GM18508 (cell line): ENCODE results near the gene NCKAP5L.
"Not testable (repeated sequence)": the region's sequence is repeated elsewhere in the genome, so short reads cannot be mapped to it uniquely, and the experiment has no call there.

Experiments used
- ATAC-seq: cut with Tn5 transposase; IDR thresholded peaks from one replicate; pipeline ENCODE4 v1.9.1; 2021; ENCODE audit warnings: moderate number of reproducible peaks; ENCODE audit not compliant: insufficient read depth, unreplicated experiment

Gene NCKAP5L

GRCh38 chr12:49784756-49785409 is 43.3 kb downstream of the NCKAP5L start:
- no peak for ATAC-seq

GRCh38 chr12:49783917-49784676 is 44.1 kb downstream of the NCKAP5L start:
- ATAC-seq: no peak

GRCh38 chr12:49780914-49781313 is 47.3 kb downstream of the NCKAP5L start:
- not testable (repeated sequence) for ATAC-seq

GRCh38 chr12:49779581-49779980 is 48.6 kb downstream of the NCKAP5L start:
- no peak for ATAC-seq

- ATAC-seq: no peak
Observed at GRCh38 chr12:49777800-49778748, 50.1 kb downstream of the NCKAP5L start.

GRCh38 chr12:49777341-49777740 is 50.9 kb downstream of the NCKAP5L start:
- no peak for ATAC-seq

- ATAC-seq: no peak
Observed at GRCh38 chr12:49776858-49777257, 51.4 kb downstream of the NCKAP5L start.

GRCh38 chr12:49776413-49776812 is 51.8 kb downstream of the NCKAP5L start:
- no peak for ATAC-seq

GRCh38 chr12:49773102-49773501 is 55.1 kb downstream of the NCKAP5L start:
- ATAC-seq: not testable (repeated sequence)

GRCh38 chr12:49767333-49767732 is 60.9 kb downstream of the NCKAP5L start:
- no peak for ATAC-seq

GRCh38 chr12:49766115-49766455 is 62.1 kb downstream of the NCKAP5L start:
- ATAC-seq: no peak

- ATAC-seq: no peak
Observed at GRCh38 chr12:49764126-49764525, 64.1 kb downstream of the NCKAP5L start.

- ATAC-seq: no peak
Observed at GRCh38 chr12:49763006-49763591, 65.1 kb downstream of the NCKAP5L start.

- ATAC-seq: no peak
Observed at GRCh38 chr12:49762468-49762847, 65.8 kb downstream of the NCKAP5L start.

- ATAC-seq: no peak
Observed at GRCh38 chr12:49761677-49762467, 66.3 kb downstream of the NCKAP5L start.

- no peak for ATAC-seq
Observed at GRCh38 chr12:49750996-49751393, 77.2 kb downstream of the NCKAP5L start.

- no peak for ATAC-seq
Observed at GRCh38 chr12:49750027-49750995, 77.9 kb downstream of the NCKAP5L start.

GRCh38 chr12:49748800-49749199 is 79.4 kb downstream of the NCKAP5L start:
- ATAC-seq: no peak

- no peak for ATAC-seq
Observed at GRCh38 chr12:49748306-49748705, 79.9 kb downstream of the NCKAP5L start.
